IMR-90 (cell line): Measurements from ENCODE around the gene PNPLA2. TPM values are rescaled to one million over a fixed set of nuclear protein-coding genes. Genes with fewer than 3 reads are reported as not detected.
A peak's percentile ranks its signal among the peaks of the same experiment; 100 is the strongest.

Source experiments
- polyA plus RNA-seq, 3 experiments: library from polyadenylated mRNA; depleted of rRNA; stranded (reverse); fragments of >200 nt; gene quantifications; 2 replicates each; pipeline ENCODE4 v1.2.3, GENCODE V29; 2012; ENCODE audit warnings: low replicate concordance in 1 of 3
- total RNA-seq: library from RNA; depleted of rRNA; stranded (reverse); fragments of >200 nt; gene quantifications from 2 replicates; pipeline ENCODE4 v1.2.3, GENCODE V29; 2012
- TF ChIP-seq, protein P1 (sequence below): fragments of 150-350 bp; IDR thresholded peaks from 2 replicates; pipeline ENCODE4 v1.6.1; 2017; ENCODE audit warnings: mild to moderate bottlenecking, antibody characterized with exemption, low read length, low read depth

The PNPLA2 gene
- total and polyA plus RNA-seq, 2 of the 4 experiments (the other 2 are of a cell fraction) = 7.0 to 94.3 TPM

DNA sequence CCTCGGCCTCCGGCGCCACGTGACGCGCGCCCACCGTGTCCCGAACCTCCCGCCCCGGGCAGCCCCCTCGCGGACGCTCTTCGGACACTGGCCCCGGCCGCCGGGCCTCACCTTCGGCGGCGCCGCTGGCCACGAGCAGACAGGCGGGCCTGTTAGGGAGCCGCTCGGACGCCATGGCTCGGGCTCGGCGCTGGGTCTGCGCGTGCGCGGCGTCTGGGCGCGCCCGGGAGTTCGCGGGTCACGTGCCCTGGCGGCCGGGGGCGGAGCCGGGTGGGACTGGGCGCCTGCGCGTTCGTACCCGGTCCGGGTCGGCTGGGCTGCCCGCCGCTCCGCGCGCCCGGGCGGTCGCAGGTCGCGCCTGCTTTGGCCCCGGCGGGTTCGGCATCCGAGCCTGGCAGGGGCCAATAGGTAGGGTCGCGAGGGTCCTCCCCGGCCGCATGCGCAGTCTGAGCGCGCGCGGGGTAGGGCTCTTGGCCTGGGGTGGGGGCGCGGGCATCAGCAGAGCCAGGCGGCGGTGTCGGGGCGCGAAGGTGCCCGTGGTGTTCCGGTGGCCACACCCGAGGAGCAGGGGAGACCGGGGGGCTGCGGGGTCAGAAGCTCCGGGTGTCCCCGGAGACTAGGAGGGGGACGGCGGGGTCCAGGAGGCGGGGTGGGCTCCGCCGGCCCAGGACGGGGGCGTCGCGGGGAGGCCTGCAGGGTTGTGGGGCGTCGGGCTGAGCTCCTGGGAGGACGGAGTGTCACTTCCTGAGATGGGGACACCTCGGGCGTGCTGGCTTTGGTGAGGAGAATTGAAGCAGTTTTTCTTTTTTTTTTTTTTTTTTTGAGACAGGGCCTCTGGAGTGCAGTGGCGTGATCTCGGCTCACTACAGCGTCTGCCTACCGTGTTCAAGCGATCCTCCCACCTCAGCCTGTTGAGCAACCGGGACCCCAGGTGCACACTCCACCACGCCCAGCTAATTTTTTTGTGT lies 41.1 kb upstream of the PNPLA2 start, which contains the start of gene GATD1 (continued):
- TF ChIP-seq, protein P1, sequence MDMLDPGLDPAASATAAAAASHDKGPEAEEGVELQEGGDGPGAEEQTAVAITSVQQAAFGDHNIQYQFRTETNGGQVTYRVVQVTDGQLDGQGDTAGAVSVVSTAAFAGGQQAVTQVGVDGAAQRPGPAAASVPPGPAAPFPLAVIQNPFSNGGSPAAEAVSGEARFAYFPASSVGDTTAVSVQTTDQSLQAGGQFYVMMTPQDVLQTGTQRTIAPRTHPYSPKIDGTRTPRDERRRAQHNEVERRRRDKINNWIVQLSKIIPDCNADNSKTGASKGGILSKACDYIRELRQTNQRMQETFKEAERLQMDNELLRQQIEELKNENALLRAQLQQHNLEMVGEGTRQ = peak; percentile 97
